Measurements from ENCODE around the gene STPG4. TPM values are rescaled to one million over a fixed set of nuclear protein-coding genes. Genes with fewer than 3 reads are reported as not detected.
"Not testable (repeated sequence)": the region's sequence is repeated elsewhere in the genome, so short reads cannot be mapped to it uniquely, and the experiment has no call there.

Gene STPG4
- total RNA-seq, 6 experiments from 2014 or later = 0.19 to 0.40 (median 0.25) TPM; not detected in 3

- DNase-seq; H3K27ac Mint-ChIP-seq; H3K9me3 Mint-ChIP-seq; H3K4me3 Mint-ChIP-seq; H3K4me1 Mint-ChIP-seq (ENCODE audit: low read depth); H3K27me3 Mint-ChIP-seq (ENCODE audit: insufficient read depth): not testable (repeated sequence)
- H3K36me3 Mint-ChIP-seq (ENCODE audit: low read depth) = peaks cover 11% of the 10 kb centered on the region; the same call in 1 of the 2 replicates
Observed at GRCh38 chr2:47099712-47100111, 55.4 kb downstream of the STPG4 start.

DNA sequence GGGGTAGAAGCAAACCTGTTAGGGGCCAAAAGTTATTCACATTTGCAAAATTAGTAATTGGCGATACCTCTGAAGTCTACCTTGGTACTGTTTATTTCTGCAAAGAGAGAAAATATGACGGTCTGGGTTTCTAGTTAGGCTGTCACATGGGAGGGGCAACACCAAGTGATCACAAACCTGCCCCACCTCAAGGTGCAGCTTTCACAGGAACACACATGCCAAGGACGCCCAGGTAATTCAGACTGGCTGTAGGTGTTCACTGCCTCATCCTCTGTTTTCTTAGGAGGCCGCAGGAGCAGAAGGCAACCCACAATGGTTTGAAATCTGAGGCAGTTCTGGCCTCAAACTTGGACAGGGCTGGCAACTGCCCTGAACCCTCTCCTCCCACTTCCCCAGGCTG, 56.2 kb downstream of the STPG4 start:
- no peak for DNase-seq
- peaks cover 11% of the 10 kb centered on the region; the same call in 1 of the 2 replicates for H3K36me3 Mint-ChIP-seq (ENCODE audit: low read depth)
- no peaks in the 10 kb centered on the region for H3K9me3 Mint-ChIP-seq
- H3K27ac Mint-ChIP-seq = no peak overlapping the region
- H3K27me3 Mint-ChIP-seq (ENCODE audit: insufficient read depth) = no peaks in the 10 kb centered on the region; the same call in none of the 2 replicates
- peaks cover 12% of the 10 kb centered on the region for H3K4me1 Mint-ChIP-seq (ENCODE audit: low read depth)
- no peak overlapping the region for H3K4me3 Mint-ChIP-seq
- TF ChIP-seq, protein P1, sequence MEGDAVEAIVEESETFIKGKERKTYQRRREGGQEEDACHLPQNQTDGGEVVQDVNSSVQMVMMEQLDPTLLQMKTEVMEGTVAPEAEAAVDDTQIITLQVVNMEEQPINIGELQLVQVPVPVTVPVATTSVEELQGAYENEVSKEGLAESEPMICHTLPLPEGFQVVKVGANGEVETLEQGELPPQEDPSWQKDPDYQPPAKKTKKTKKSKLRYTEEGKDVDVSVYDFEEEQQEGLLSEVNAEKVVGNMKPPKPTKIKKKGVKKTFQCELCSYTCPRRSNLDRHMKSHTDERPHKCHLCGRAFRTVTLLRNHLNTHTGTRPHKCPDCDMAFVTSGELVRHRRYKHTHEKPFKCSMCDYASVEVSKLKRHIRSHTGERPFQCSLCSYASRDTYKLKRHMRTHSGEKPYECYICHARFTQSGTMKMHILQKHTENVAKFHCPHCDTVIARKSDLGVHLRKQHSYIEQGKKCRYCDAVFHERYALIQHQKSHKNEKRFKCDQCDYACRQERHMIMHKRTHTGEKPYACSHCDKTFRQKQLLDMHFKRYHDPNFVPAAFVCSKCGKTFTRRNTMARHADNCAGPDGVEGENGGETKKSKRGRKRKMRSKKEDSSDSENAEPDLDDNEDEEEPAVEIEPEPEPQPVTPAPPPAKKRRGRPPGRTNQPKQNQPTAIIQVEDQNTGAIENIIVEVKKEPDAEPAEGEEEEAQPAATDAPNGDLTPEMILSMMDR (IDR thresholded peaks at IDR 0.05) = no peak

DNA sequence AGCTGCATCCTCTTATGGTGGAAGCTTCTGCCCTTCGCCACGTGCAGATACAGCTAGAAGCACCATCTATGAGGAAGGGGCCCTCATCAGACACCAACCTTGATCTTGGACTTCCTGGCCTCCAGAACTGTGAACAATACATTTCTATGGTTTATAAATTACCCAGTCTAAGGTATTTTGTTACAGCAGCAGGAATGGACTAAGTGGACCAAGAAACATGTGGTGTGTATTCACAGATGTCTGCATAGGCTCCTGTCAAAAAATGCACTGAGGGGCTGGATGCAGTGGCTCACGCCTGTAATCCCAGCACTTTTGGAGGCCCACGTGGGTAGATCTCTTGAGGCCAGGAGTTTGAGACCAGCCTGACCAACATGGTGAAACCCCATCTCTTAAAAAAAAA, 57.5 kb downstream of the STPG4 start:
- no peak for DNase-seq
- peaks cover 12% of the 10 kb centered on the region for H3K4me1 Mint-ChIP-seq (ENCODE audit: low read depth)
- TF ChIP-seq, protein P1 (IDR thresholded peaks at IDR 0.05) = no peak
- H3K36me3 Mint-ChIP-seq (ENCODE audit: low read depth) = peaks cover 11% of the 10 kb centered on the region; the same call in 1 of the 2 replicates
- no peaks in the 10 kb centered on the region; the same call in none of the 2 replicates for H3K27me3 Mint-ChIP-seq (ENCODE audit: insufficient read depth)
- H3K9me3 Mint-ChIP-seq = no peaks in the 10 kb centered on the region
- H3K27ac Mint-ChIP-seq = no peak overlapping the region
- H3K4me3 Mint-ChIP-seq = no peak overlapping the region

DNA sequence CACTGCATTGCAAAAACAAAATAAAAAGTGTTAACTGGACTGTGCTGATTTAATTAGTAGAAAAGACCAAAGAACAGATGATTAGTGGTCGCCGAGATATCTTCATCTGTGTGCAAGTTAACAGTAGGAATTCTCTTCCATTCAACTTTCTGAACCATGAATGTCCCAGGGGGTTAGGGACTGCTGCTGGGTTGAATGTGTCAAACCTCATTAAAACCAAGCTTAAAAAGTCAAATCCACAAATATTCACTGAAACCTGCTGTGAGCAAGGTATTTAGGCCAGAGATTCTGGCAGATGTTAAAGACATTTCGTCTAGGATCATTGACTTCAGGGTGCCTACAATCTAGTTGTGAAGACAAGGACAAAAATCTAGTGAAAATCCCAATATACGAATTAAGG, 58.7 kb downstream of the STPG4 start:
- H3K9me3 Mint-ChIP-seq = no peaks in the 10 kb centered on the region
- no peak for DNase-seq
- H3K27me3 Mint-ChIP-seq (ENCODE audit: insufficient read depth) = no peaks in the 10 kb centered on the region; the same call in 1 of the 2 replicates
- TF ChIP-seq, protein P1 (IDR thresholded peaks at IDR 0.05) = no peak
- H3K36me3 Mint-ChIP-seq (ENCODE audit: low read depth) = peaks cover 5% of the 10 kb centered on the region; the same call in 1 of the 2 replicates
- H3K27ac Mint-ChIP-seq = no peak overlapping the region
- H3K4me3 Mint-ChIP-seq = no peak overlapping the region
- H3K4me1 Mint-ChIP-seq (ENCODE audit: low read depth) = peaks cover 17% of the 10 kb centered on the region

GRCh38 chr2:47095349-47096020, 59.6 kb downstream of the STPG4 start:
- TF ChIP-seq, protein P1 (IDR thresholded peaks at IDR 0.05) = no peak
- no peak for DNase-seq
- Mint-ChIP-seq H3K36me3 (ENCODE audit: low read depth) (peaks cover 2% of the 10 kb centered on the region; the same call in 1 of the 2 replicates), H3K27me3 (ENCODE audit: insufficient read depth) (no peaks in the 10 kb centered on the region; the same call in 1 of the 2 replicates), H3K4me1 (ENCODE audit: low read depth) (peaks cover 27% of the 10 kb centered on the region), H3K4me3 (no peak overlapping the region), H3K27ac (no peak overlapping the region), H3K9me3 (no peaks in the 10 kb centered on the region)

GRCh38 chr2:47094511-47095142, 60.5 kb downstream of the STPG4 start:
- H3K36me3 Mint-ChIP-seq (ENCODE audit: low read depth) = no peaks in the 10 kb centered on the region
- H3K4me3 Mint-ChIP-seq = no peak overlapping the region
- TF ChIP-seq, protein P1 (IDR thresholded peaks at IDR 0.05) = no peak
- H3K9me3 Mint-ChIP-seq = no peaks in the 10 kb centered on the region
- DNase-seq = no peak
- H3K27me3 Mint-ChIP-seq (ENCODE audit: insufficient read depth) = no peaks in the 10 kb centered on the region; the same call in 1 of the 2 replicates
- peaks cover 35% of the 10 kb centered on the region for H3K4me1 Mint-ChIP-seq (ENCODE audit: low read depth)
- peak overlapping the region; percentile 32; the same call in 1 of the 2 replicates for H3K27ac Mint-ChIP-seq
